PC-3 (cell line): ENCODE data around the gene NFIX. TPM values are rescaled to one million over a fixed set of nuclear protein-coding genes. Genes with fewer than 3 reads are reported as not detected.

Source experiments
- ATAC-seq: fragments of 200-7000 bp; cut with Tn5 transposase; 2 replicates; pipeline ENCODE4 v1.9.1; 2020; ENCODE audit warnings: mild to moderate bottlenecking, moderate library complexity
- BruUV-seq: library from RNA; stranded (reverse); fragments of 400-500 nt; replicated peaks from 2 replicates; lab custom pipeline; 2021; lab: Mats Ljungman, UMichigan
- CTCF ChIA-PET: fragments of 300-600 bp; sonication (Branson Sonifier 250); formaldehyde crosslinking; loops from one replicate; lab custom pipeline; 2022; ENCODE audit warnings: antibody characterized with exemption; lab: Charles Lee
- POLR2A ChIA-PET: fragments of 300-600 bp; sonication (Branson Sonifier 250); formaldehyde crosslinking; loops from one replicate; lab custom pipeline; 2022; ENCODE audit warnings: antibody characterized with exemption; ENCODE audit not compliant: unreplicated experiment; lab: Charles Lee
- DNase-seq: peaks from one replicate; pipeline ENCODE4 v3.0.0-alpha.2; 2015
- H2AFZ ChIP-seq: fragments of 300-600 bp; sonication (generic); 2 replicates; pipeline ENCODE4 v1.6.0; 2016; ENCODE audit warnings: antibody characterized with exemption, low read length
- H3F3A ChIP-seq: fragments of 300-600 bp; sonication (generic); one replicate; pipeline ENCODE4 v1.6.0; 2017; ENCODE audit warnings: antibody characterized with exemption, low read length, control low read depth, mild to moderate bottlenecking; ENCODE audit not compliant: unreplicated experiment
- H3K27ac ChIP-seq: fragments of 300-600 bp; sonication (generic); 2 replicates; pipeline ENCODE4 v1.5.1; 2016; ENCODE audit warnings: mild to moderate bottlenecking, low read length
- H3K27me3 ChIP-seq: fragments of 300-600 bp; sonication (generic); 2 replicates; pipeline ENCODE4 v1.6.1; 2016; ENCODE audit warnings: low read length, mixed read lengths
- H3K36me3 ChIP-seq: fragments of 300-600 bp; sonication (generic); 2 replicates; pipeline ENCODE4 v1.6.1; 2016; ENCODE audit warnings: low read depth, mixed run types, low read length, mixed read lengths
- H3K4me1 ChIP-seq: fragments of 300-600 bp; sonication (generic); 2 replicates; pipeline ENCODE4 v1.5.1; 2016; ENCODE audit warnings: low read length; ENCODE audit not compliant: insufficient read depth
- H3K4me2 ChIP-seq: fragments of 300-600 bp; sonication (generic); 2 replicates; pipeline ENCODE4 v1.6.0; 2016; ENCODE audit warnings: low read length
- H3K4me3 ChIP-seq: fragments of 300-600 bp; sonication (generic); 2 replicates; pipeline ENCODE4 v1.5.1; 2016; ENCODE audit warnings: mild to moderate bottlenecking, low read length, mixed read lengths
- H3K79me2 ChIP-seq: fragments of 300-600 bp; sonication (generic); 2 replicates; pipeline ENCODE4 v1.6.1; 2017; ENCODE audit warnings: low read length, mixed read lengths
- H3K9ac ChIP-seq: fragments of 300-600 bp; sonication (generic); 2 replicates; pipeline ENCODE4 v1.6.0; 2016; ENCODE audit warnings: mild to moderate bottlenecking, low read length
- H3K9me2 ChIP-seq: fragments of 300-600 bp; sonication (generic); replicated peaks from 2 replicates; pipeline ENCODE4 v1.6.1; 2016; ENCODE audit warnings: mixed run types, low read length, mixed read lengths
- H3K9me3 ChIP-seq: fragments of 300-600 bp; sonication (generic); 2 replicates; pipeline ENCODE4 v1.6.1; 2016; ENCODE audit warnings: low read length, mixed read lengths
- H4K20me1 ChIP-seq: fragments of 300-600 bp; sonication (generic); 2 replicates; pipeline ENCODE4 v1.6.1; 2016; ENCODE audit warnings: low read length, mixed read lengths
- EZH2 ChIP-seq: fragments of 300-600 bp; sonication (generic); IDR thresholded peaks from one replicate; pipeline ENCODE4 v1.6.1; 2017; ENCODE audit warnings: antibody characterized with exemption, mild to moderate bottlenecking, low read length; ENCODE audit not compliant: unreplicated experiment
- EZH2phosphoT487 ChIP-seq: fragments of 300-600 bp; sonication (generic); IDR thresholded peaks from 2 replicates; pipeline ENCODE4 v1.6.1; 2018; ENCODE audit warnings: mild to moderate bottlenecking, antibody characterized with exemption, low read length, borderline replicate concordance
- intact Hi-C: fragments of 100-400 bp; cut with micrococcal nuclease; formaldehyde crosslinking; loops from 2 replicates; pipeline ENCODE4 v1.9.0; 2023
- total RNA-seq: library from RNA; depleted of rRNA; stranded (reverse); fragments of >200 nt; gene quantifications from 2 replicates; pipeline ENCODE4 v1.2.3, GENCODE V29; 2014
- TF ChIP-seq, protein P1 (sequence below): fragments of 300-600 bp; sonication (generic); conservative IDR thresholded peaks from 2 replicates; pipeline ENCODE4 v1.5.1; 2017; ENCODE audit warnings: antibody characterized with exemption, low read depth, mild to moderate bottlenecking, low read length

NFIX gene
- total RNA-seq, 1 experiment from 2014 or later: 43.3 TPM

DNA sequence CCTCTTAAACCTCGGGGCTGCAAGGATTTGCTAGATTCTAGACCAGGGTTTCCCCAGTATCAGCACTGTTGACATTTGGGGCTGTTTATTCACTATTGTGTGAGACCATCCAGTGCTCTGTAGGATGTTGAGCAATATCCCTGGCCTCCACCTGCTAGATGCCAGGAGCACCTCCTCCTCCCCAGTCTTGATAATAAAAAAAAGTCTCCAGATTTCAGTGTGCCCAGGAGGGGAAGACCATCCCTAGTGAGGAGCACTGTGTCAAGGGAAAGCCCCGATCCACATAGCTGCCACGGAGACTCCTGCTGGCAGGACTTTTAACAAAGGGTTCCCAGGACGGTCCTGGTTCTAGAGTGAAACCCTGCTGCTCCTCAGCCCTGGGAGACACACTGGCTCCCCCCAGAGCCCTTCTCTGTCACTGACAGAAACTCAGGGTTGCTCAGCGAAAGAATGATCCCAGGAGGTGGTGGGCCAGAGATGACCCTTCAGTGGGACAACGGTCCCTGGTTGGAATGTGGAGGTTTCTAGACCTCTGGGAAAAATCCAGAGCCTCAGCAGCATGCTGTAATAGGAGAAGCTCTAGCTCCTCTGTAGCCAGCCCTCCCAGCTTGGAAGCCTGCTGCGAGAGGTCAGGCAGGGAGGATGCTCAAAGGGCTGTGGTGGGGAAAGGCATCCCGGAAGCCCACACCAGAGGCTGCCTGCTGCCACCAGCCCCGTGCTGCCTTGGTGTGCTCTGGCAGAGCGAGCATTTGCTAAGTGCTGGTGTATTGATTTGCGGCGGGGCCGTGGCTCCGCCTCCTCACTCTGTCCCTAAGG lies 87.1 kb downstream of the NFIX start:
- H3F3A ChIP-seq: no peaks in the 10 kb centered on the region
- H3K4me3 ChIP-seq: no peak overlapping the region
- DNase-seq (peak; percentile 39), ATAC-seq (peak; percentile 36)
- peaks cover 25% of the 10 kb centered on the region; the same call in 1 of the 2 replicates for H3K36me3 ChIP-seq
- BruUV-seq: no TSS peak
- H2AFZ ChIP-seq: no peak overlapping the region
- no peak overlapping the region for H3K9ac ChIP-seq
- H4K20me1 ChIP-seq: no peaks in the 10 kb centered on the region
- no peaks in the 10 kb centered on the region for H3K79me2 ChIP-seq
- ChIA-PET CTCF (interaction anchor here (0.5 kb wide), 1 partner anchor 196 kb away, joined by 3 read pairs; no protein-coding TSS in a partner anchor), POLR2A (no interaction called here)
- H3K27ac ChIP-seq: no peak overlapping the region
- peaks cover 6% of the 10 kb centered on the region for H3K4me1 ChIP-seq
- no peaks in the 10 kb centered on the region for H3K9me2 ChIP-seq
- no peaks in the 10 kb centered on the region for H3K9me3 ChIP-seq
- intact Hi-C loops: no loop called here
- no peaks in the 10 kb centered on the region for H3K27me3 ChIP-seq
- no peak overlapping the region for H3K4me2 ChIP-seq
- no peak for TF ChIP-seq EZH2
- TF ChIP-seq, protein P1, sequence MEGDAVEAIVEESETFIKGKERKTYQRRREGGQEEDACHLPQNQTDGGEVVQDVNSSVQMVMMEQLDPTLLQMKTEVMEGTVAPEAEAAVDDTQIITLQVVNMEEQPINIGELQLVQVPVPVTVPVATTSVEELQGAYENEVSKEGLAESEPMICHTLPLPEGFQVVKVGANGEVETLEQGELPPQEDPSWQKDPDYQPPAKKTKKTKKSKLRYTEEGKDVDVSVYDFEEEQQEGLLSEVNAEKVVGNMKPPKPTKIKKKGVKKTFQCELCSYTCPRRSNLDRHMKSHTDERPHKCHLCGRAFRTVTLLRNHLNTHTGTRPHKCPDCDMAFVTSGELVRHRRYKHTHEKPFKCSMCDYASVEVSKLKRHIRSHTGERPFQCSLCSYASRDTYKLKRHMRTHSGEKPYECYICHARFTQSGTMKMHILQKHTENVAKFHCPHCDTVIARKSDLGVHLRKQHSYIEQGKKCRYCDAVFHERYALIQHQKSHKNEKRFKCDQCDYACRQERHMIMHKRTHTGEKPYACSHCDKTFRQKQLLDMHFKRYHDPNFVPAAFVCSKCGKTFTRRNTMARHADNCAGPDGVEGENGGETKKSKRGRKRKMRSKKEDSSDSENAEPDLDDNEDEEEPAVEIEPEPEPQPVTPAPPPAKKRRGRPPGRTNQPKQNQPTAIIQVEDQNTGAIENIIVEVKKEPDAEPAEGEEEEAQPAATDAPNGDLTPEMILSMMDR: peak; percentile 50

DNA sequence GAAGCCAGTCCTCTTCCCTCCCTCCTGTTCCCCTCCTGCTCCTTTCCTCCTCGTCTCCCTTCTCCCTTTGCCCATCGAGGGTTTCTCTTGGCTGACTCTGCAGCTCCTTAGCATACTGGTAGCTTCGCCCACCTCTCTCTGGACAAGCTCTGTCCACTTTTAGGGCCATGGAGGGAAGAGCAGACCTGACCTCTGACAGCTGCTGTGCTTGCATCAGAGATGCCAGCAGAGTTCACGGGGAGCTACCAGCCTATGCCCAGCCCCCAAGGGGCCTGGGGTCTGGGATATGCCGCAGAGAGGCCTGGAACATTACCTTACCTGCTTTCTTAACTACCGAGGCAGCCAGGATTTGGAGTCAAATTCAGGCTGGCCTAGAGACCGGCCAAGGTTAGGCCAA lies 87.7 kb downstream of the NFIX start:
- no peaks in the 10 kb centered on the region for H3K79me2 ChIP-seq
- intact Hi-C loops: no loop called here
- H3K4me2 ChIP-seq: no peak overlapping the region
- ChIA-PET POLR2A (no interaction called here), CTCF (interaction anchor here (0.5 kb wide), 1 partner anchor 195 kb away, joined by 3 read pairs; no protein-coding TSS in a partner anchor)
- no peaks in the 10 kb centered on the region for H3K27me3 ChIP-seq
- H2AFZ ChIP-seq: no peak overlapping the region
- peaks cover 25% of the 10 kb centered on the region; the same call in 1 of the 2 replicates for H3K36me3 ChIP-seq
- no TSS peak for BruUV-seq
- DNase-seq: no peak
- no peaks in the 10 kb centered on the region for H4K20me1 ChIP-seq
- no peaks in the 10 kb centered on the region for H3K9me3 ChIP-seq
- no peak overlapping the region for H3K4me3 ChIP-seq
- no peak overlapping the region for H3K27ac ChIP-seq
- H3K9me2 ChIP-seq: no peaks in the 10 kb centered on the region
- TF ChIP-seq, protein P1: no peak
- TF ChIP-seq EZH2phosphoT487 (no peak), EZH2 (no peak)
- ATAC-seq: no peak
- H3K4me1 ChIP-seq: peaks cover 6% of the 10 kb centered on the region
- H3K9ac ChIP-seq: no peak overlapping the region
- no peaks in the 10 kb centered on the region for H3F3A ChIP-seq

DNA sequence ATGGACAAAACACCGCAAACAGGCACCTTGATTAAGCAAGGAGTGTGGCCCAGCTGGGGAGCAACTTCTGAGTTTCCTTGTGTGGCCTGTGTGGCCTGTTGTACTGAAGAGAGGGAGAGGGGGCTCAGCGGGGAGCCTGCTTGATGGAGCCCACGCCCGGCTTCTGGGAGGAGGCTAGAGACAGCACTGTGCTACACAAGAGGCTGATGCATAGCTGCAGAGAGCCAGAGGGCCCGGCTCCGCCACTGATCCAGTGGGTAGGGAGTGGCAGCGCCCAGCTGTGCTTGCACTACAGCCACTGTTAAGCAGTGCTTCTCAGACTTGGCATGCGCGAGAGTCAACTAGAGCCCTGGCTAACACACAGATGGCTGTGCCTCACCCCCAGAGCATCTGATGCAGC lies 88.4 kb downstream of the NFIX start:
- Histone ChIP-seq H3K4me2 (no peak overlapping the region), H3F3A (no peaks in the 10 kb centered on the region), H3K4me1 (peaks cover 6% of the 10 kb centered on the region), H3K27me3 (no peaks in the 10 kb centered on the region), H3K4me3 (no peak overlapping the region), H3K9me2 (no peaks in the 10 kb centered on the region), H2AFZ (no peak overlapping the region), H3K9me3 (no peaks in the 10 kb centered on the region), H3K79me2 (no peaks in the 10 kb centered on the region), H4K20me1 (no peaks in the 10 kb centered on the region), H3K9ac (no peak overlapping the region), H3K27ac (no peak overlapping the region), H3K36me3 (peaks cover 21% of the 10 kb centered on the region; the same call in 1 of the 2 replicates)
- ATAC-seq (no peak), DNase-seq (no peak)
- TF ChIP-seq EZH2: no peak
- TF ChIP-seq EZH2phosphoT487: no peak
- TF ChIP-seq, protein P1: no peak
- ChIA-PET POLR2A (no interaction called here), CTCF (no interaction called here)
- no TSS peak for BruUV-seq
- intact Hi-C loops: no loop called here
